SKM-1 treated with dmso at 0.1 percent for 144 hours (cell line): ENCODE data around the gene BNIP1.

Experiments
- DNase-seq: peaks from one replicate; lab custom pipeline; 2025; ENCODE audit not compliant: unreplicated experiment; lab: John Stamatoyannopoulos, UW

Gene BNIP1

DNA sequence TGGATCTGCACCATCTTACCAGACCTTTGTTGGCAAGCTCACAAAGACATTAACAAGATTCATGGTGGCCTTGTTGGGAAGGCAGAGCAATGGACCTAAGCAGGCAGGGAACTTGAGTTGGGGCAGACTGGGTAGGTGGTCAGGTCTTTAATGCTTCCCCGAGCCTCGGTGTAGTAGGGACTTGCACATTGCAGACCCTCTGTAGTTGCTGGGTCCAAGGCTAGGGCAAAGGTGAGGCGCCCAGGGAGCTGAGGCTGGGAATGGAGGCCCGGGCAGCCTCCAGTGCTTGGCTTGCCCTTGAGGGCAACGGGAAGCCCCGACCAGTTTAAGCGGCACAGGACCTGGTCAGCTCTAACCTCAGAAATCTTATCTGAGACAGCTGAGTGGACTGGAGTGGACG is 66.5 kb downstream of the BNIP1 start:
- DNase-seq = no peak

DNA sequence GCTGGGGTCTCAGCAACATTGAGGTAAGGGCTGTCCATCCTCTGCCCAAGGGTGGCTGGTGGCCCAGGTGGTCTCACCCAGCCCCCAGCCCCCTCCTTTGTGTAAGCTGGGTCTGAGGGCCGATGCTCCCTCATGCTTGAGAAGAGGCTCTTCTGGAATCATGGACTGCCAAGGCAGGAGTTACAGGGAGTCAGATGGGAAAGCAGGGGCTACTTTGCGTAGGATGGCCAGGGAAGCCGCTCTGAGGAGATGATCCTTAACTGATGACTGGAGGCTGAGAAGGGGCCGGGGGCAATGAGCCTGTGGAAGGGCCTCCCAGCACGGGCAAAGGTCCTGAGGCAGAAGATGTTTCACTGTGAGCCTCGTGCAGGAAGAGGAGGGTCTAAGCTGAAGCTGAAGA is 67.0 kb downstream of the BNIP1 start:
- DNase-seq = no peak

DNA sequence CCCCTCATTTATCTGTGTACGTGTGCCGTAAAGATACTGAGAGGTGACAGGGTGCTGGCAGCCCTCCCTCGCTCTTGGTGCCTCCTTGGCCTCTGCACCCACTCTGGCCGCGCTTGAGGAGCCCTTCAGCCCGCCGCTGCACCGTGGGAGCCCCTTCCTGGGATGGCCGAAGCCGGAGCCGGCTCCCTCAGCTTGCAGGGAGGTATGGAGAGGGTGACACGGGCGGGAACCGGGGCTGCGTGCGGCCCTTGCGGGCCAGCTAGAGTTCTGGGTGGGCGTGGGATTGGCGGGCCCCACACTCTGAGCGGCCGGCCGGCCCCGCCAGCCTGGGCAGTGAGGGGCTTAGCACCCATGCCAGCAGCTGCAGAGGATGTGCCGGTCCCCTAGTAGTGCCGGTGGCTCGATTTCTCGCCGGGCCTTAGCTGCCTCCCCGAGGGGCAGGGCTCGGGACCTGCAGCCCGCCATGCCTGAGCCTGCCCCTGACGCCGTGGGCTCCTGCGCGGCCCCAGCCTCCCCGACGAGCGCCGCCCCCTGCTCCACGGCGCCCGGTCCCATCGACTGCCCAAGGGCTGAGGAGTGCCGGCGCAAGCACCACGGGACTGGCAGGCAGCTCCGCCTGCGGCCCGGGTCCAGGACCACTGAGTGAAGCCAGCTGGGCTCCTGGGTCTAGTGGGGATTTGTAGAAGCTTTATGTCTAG is 69.1 kb downstream of the BNIP1 start:
- DNase-seq = no peak
